ENCODE measurements around the gene CAMKK1. TPM values are rescaled to one million over a fixed set of nuclear protein-coding genes. Genes with fewer than 3 reads are reported as not detected.
A peak's percentile ranks its signal among the peaks of the same experiment; 100 is the strongest.

CAMKK1 gene
- polyA plus RNA-seq, 1 donor (not counting 4 experiments of a cell fraction or from before 2014, with no cell fraction given), result 2.5 TPM

- Histone ChIP-seq H3K4me3 (ENCODE audit: control insufficient read depth in 2 of 3, extremely low read depth in 1 of 3, insufficient read depth in 2 of 3, low read depth in 1 of 3, low read length in 3 of 3) (peak overlapping the region in 1 of 3 experiments; percentile 47), H3K27me3 (ENCODE audit: control insufficient read depth, extremely low read depth, insufficient read depth, low read length) (no peaks in the 10 kb centered on the region), H3K9me3 (ENCODE audit: control insufficient read depth, low read depth, low read length) (no peaks in the 10 kb centered on the region), H3K4me1 (ENCODE audit: control insufficient read depth, extremely low read depth, insufficient read depth, low read length) (peaks cover 45% of the 10 kb centered on the region), H3K79me2 (ENCODE audit: control insufficient read depth, insufficient read depth, low read length) (no peaks in the 10 kb centered on the region), H3K4me2 (ENCODE audit: control insufficient read depth, extremely low read depth, insufficient read depth, low read depth, low read length) (peak overlapping the region; percentile 62), H3K27ac (ENCODE audit: control insufficient read depth, insufficient read depth, low read length) (peak overlapping the region; percentile 75), H3K9ac (ENCODE audit: control insufficient read depth, extremely low read depth, insufficient read depth, low read length) (peak overlapping the region; percentile 64), H2AFZ (ENCODE audit: control insufficient read depth, low read length) (peak overlapping the region; percentile 85), H3K36me3 (ENCODE audit: control insufficient read depth in 2 of 2, extremely low read depth in 1 of 2, insufficient read depth in 2 of 2, low read length in 2 of 2) (peaks cover 0 to 2% of the 10 kb centered on the region in 2 experiments), H4K20me1 (ENCODE audit: control insufficient read depth, extremely low read depth, insufficient read depth, low read length) (no peaks in the 10 kb centered on the region), H3K9me1 (ENCODE audit: control insufficient read depth, extremely low read depth, insufficient read depth, low read length) (no peaks in the 10 kb centered on the region)
- no peak for DNase-seq (ENCODE audit: low read depth, low spot score)
- dilution Hi-C loops (cut with MboI; ENCODE audit: extremely low pct_ligation_motif_present, low sequenced_read_pairs), result no loop called here
- TF ChIP-seq EZH2 (IDR thresholded peaks at IDR 0.05; ENCODE audit: low read length) (no peak), CTCF (optimal IDR thresholded peaks at IDR 0.05 in 1 of 3, IDR thresholded peaks at IDR 0.05 in 1 of 3, conservative IDR thresholded peaks at IDR 0.05 in 1 of 3; ENCODE audit: extremely low read depth in 1 of 3, insufficient read depth in 2 of 3, low read length in 3 of 3) (no peak)
- FAIRE-seq, result no peak
Measured at GRCh38 chr17:3887804-3888203, 5.0 kb downstream of the CAMKK1 start.

- Histone ChIP-seq H3K4me1 (ENCODE audit: control insufficient read depth, extremely low read depth, insufficient read depth, low read length) (peaks cover 45% of the 10 kb centered on the region), H3K9me3 (ENCODE audit: control insufficient read depth, low read depth, low read length) (no peaks in the 10 kb centered on the region), H3K27ac (ENCODE audit: control insufficient read depth, insufficient read depth, low read length) (peak overlapping the region; percentile 75), H2AFZ (ENCODE audit: control insufficient read depth, low read length) (no peak overlapping the region), H3K9ac (ENCODE audit: control insufficient read depth, extremely low read depth, insufficient read depth, low read length) (peak overlapping the region; percentile 64), H4K20me1 (ENCODE audit: control insufficient read depth, extremely low read depth, insufficient read depth, low read length) (no peaks in the 10 kb centered on the region), H3K36me3 (ENCODE audit: control insufficient read depth in 2 of 2, extremely low read depth in 1 of 2, insufficient read depth in 2 of 2, low read length in 2 of 2) (peaks cover 0 to 2% of the 10 kb centered on the region in 2 experiments), H3K27me3 (ENCODE audit: control insufficient read depth, extremely low read depth, insufficient read depth, low read length) (no peaks in the 10 kb centered on the region), H3K4me3 (ENCODE audit: control insufficient read depth in 2 of 3, extremely low read depth in 1 of 3, insufficient read depth in 2 of 3, low read depth in 1 of 3, low read length in 3 of 3) (no peak overlapping the region), H3K9me1 (ENCODE audit: control insufficient read depth, extremely low read depth, insufficient read depth, low read length) (no peaks in the 10 kb centered on the region), H3K4me2 (ENCODE audit: control insufficient read depth, extremely low read depth, insufficient read depth, low read depth, low read length) (no peak overlapping the region), H3K79me2 (ENCODE audit: control insufficient read depth, insufficient read depth, low read length) (no peaks in the 10 kb centered on the region)
- no peak for FAIRE-seq
- dilution Hi-C loops (cut with MboI; ENCODE audit: extremely low pct_ligation_motif_present, low sequenced_read_pairs), result no loop called here
- TF ChIP-seq CTCF (optimal IDR thresholded peaks at IDR 0.05 in 1 of 3, IDR thresholded peaks at IDR 0.05 in 1 of 3, conservative IDR thresholded peaks at IDR 0.05 in 1 of 3; ENCODE audit: extremely low read depth in 1 of 3, insufficient read depth in 2 of 3, low read length in 3 of 3) (no peak), EZH2 (IDR thresholded peaks at IDR 0.05; ENCODE audit: low read length) (no peak)
- DNase-seq (ENCODE audit: low read depth, low spot score), result no peak
Measured at GRCh38 chr17:3887394-3887793, 5.5 kb downstream of the CAMKK1 start.

All from keratinocyte (primary cell).